Effector memory CD4-positive, alpha-beta T cell (primary cell): ENCODE data around the gene PPIL6.

Experiments
- DNase-seq, 3 donors: peaks; one replicate each; pipeline ENCODE4 v3.0.0-alpha.2; 2020
- H3K27ac ChIP-seq: 2 replicates; pipeline ENCODE4 v1.7.0; 2013; ENCODE audit warnings: mild to moderate bottlenecking, low read length, moderate library complexity; ENCODE audit not compliant: insufficient read depth, poor library complexity, severe bottlenecking
- H3K27me3 ChIP-seq: replicated peaks from 2 replicates; pipeline ENCODE4 v1.7.0; 2013; ENCODE audit warnings: mild to moderate bottlenecking, low read length; ENCODE audit not compliant: insufficient read depth, control insufficient read depth, poor library complexity, severe bottlenecking
- H3K36me3 ChIP-seq: 2 replicates; pipeline ENCODE4 v1.7.0; 2013; ENCODE audit warnings: mild to moderate bottlenecking, low read length, moderate library complexity; ENCODE audit not compliant: control insufficient read depth, insufficient read depth
- H3K4me1 ChIP-seq: 2 replicates; pipeline ENCODE4 v1.7.0; 2013; ENCODE audit warnings: low read length, mild to moderate bottlenecking; ENCODE audit not compliant: control insufficient read depth, insufficient read depth, poor library complexity, severe bottlenecking
- H3K4me3 ChIP-seq: 2 replicates; pipeline ENCODE4 v1.7.0; 2013; ENCODE audit warnings: low read length, low read depth, mild to moderate bottlenecking; ENCODE audit not compliant: insufficient read depth, poor library complexity, severe bottlenecking
- H3K9me3 ChIP-seq: 2 replicates; pipeline ENCODE4 v1.7.0; 2013; ENCODE audit warnings: mild to moderate bottlenecking, low read length, moderate library complexity; ENCODE audit not compliant: control insufficient read depth

The PPIL6 gene

GRCh38 chr6:109406196-109406595 is 34.2 kb downstream of the PPIL6 start:
- no peaks in the 10 kb centered on the region for H3K36me3 ChIP-seq
- no peak overlapping the region for H3K4me3 ChIP-seq
- no peaks in the 10 kb centered on the region for H3K4me1 ChIP-seq
- H3K9me3 ChIP-seq: no peaks in the 10 kb centered on the region
- H3K27me3 ChIP-seq: no peaks in the 10 kb centered on the region
- no peak overlapping the region for H3K27ac ChIP-seq
- DNase-seq: no peak

- Histone ChIP-seq H3K27me3 (no peaks in the 10 kb centered on the region), H3K4me1 (no peaks in the 10 kb centered on the region)
- DNase-seq: no peak
Observed at GRCh38 chr6:109397020-109397419, 43.4 kb downstream of the PPIL6 start.

DNA sequence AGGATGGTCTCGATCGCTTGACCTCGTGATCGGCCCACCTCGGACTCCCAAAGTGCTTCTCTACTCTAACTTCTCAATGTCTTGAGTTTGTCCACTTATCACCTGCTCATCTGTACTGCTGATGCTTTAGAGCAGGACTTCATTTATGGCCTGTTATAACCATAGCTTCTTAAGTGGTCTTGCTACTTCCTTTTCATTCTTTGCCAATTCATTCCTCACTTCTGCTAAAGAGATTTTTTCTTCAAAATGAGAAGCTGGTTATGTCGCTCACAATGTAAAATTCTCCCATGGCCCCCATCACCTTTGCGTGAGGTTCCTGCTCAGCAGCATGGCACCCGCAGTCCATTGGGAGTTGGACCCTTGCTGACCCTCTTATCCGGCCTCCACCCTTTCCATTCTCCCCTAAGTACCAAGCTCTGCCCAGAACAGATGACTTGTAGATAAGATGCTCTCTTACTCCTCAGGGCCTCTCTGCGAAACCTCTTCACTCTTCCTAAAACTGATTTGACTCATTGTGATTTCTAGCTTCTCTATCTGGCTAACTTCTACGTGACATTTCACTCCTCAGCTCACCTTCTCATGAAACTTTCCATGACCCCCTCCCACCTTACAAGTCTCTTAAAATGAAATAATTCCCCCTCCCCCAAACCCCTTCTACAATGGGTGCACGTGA is 44.2 kb downstream of the PPIL6 start:
- Histone ChIP-seq H3K36me3 (no peaks in the 10 kb centered on the region), H3K27me3 (no peaks in the 10 kb centered on the region), H3K4me1 (no peaks in the 10 kb centered on the region), H3K9me3 (no peaks in the 10 kb centered on the region), H3K27ac (no peak overlapping the region), H3K4me3 (no peak overlapping the region)
- no peak for DNase-seq

More at GRCh38 chr6:109397020-109397419, 43.4 kb downstream of the PPIL6 start:
- Histone ChIP-seq H3K9me3 (no peaks in the 10 kb centered on the region), H3K27ac (no peak overlapping the region), H3K4me3 (no peak overlapping the region), H3K36me3 (no peaks in the 10 kb centered on the region)

- Histone ChIP-seq H3K27me3 (no peaks in the 10 kb centered on the region), H3K27ac (no peak overlapping the region), H3K4me3 (no peak overlapping the region), H3K4me1 (no peaks in the 10 kb centered on the region), H3K36me3 (no peaks in the 10 kb centered on the region), H3K9me3 (no peaks in the 10 kb centered on the region)
- DNase-seq: no peak
Observed at GRCh38 chr6:109393886-109394281, 46.5 kb downstream of the PPIL6 start.

DNA sequence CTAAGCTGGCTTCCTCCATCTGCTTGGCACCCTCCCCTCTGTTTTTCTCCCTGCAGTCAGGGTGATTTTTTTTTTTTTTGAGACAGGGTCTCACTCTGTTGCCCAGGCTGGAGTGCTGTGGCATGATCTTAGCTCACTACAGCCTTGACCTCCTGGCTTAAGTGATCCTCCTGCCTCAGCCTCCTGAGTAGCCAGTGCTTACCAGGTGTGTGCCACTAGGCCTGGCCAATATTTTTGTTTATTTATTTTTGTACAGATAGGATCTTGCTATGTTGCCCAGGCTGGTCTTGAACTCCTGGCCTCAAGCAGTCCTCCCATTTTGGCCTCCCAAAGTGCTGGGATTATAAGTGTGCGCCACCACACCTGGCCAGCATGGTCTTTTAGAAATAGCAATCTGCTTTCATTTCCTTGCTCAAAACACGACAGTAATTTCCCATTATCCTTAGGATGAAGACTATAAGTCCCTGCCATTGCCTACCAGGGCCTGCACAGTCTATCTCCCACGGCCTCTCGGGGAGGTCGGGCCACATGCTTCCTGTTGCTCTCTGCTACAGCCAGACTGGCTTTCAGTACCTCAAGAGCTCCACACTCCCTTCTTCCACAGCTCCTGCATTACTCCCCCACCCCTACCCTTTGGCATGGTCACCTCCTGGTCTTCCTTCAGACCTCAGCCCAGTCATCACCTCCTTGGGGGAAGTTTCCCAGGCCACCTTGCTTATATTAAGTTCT is 47.1 kb downstream of the PPIL6 start:
- H3K36me3 ChIP-seq: no peaks in the 10 kb centered on the region
- no peaks in the 10 kb centered on the region for H3K4me1 ChIP-seq
- no peaks in the 10 kb centered on the region for H3K9me3 ChIP-seq
- no peak overlapping the region for H3K4me3 ChIP-seq
- H3K27me3 ChIP-seq: no peaks in the 10 kb centered on the region
- DNase-seq: no peak
- no peak overlapping the region for H3K27ac ChIP-seq

DNA sequence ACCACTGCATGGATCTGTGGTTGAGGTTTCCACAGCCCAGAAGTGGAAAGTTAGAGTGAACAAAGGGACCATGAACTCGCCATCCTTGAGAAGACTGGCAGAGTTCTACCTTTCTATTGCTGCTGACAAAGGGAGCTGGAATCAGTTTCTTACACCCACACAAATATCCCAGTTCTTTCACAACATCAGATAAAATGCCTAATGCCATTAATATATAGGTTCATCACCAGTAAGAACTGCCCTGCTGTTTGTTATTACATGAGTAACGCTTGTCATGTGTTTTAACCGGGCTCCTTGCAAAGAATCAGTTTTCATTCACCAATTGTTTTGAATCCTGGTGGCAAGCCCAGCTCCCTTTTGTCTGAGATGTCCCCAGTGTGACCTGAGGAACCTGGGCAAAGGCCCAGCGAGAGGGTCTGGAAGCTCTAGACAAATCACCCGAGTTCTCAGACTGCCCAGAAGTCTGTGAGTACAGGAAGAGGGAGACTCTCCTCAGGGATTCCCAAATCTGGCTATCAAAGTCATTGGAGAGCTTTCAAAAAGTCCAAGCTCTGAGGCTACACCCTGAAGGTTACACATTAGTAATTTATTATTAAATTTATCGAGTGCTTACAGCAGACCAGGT is 50.7 kb downstream of the PPIL6 start:
- Histone ChIP-seq H3K36me3 (no peaks in the 10 kb centered on the region), H3K9me3 (no peaks in the 10 kb centered on the region), H3K27me3 (no peaks in the 10 kb centered on the region), H3K4me3 (no peak overlapping the region), H3K27ac (no peak overlapping the region), H3K4me1 (no peaks in the 10 kb centered on the region)
- DNase-seq: no peak

- H3K9me3 ChIP-seq: no peaks in the 10 kb centered on the region
- DNase-seq: no peak
- H3K4me1 ChIP-seq: no peaks in the 10 kb centered on the region
- H3K27me3 ChIP-seq: no peaks in the 10 kb centered on the region
- H3K4me3 ChIP-seq: no peak overlapping the region
- H3K36me3 ChIP-seq: no peaks in the 10 kb centered on the region
- no peak overlapping the region for H3K27ac ChIP-seq
Observed at GRCh38 chr6:109388265-109388664, 52.2 kb downstream of the PPIL6 start.

DNA sequence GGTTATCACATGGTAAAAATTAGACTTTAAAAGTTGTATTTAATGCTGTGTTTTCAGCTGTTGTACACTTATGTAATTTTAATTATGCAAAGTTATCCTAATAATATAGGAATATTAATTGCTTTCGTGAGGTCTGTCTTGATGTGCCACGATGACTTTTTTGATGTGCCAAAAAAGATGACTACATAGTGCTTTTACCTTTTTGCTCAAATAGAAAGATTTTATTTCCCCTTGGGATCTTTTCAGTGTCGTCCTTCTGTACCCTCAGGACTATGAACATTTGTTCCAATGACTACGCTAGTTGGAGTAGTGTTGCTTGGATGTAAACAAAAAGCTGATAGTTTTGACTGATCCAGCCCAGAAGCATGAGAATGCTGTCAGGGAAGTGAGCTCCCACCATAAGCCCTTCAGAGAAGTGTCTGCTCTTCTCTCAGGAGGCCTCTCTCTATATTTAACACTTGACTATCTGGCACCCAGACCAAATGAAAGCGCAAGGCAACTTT is 56.9 kb downstream of the PPIL6 start:
- Histone ChIP-seq H3K4me3 (peak overlapping the region; percentile 77), H3K27me3 (no peaks in the 10 kb centered on the region), H3K36me3 (no peaks in the 10 kb centered on the region), H3K4me1 (peaks cover 17% of the 10 kb centered on the region), H3K9me3 (no peaks in the 10 kb centered on the region), H3K27ac (peak overlapping the region; percentile 91)
- DNase-seq: no peak

- H3K4me1 ChIP-seq: peaks cover 17% of the 10 kb centered on the region
- no peaks in the 10 kb centered on the region for H3K27me3 ChIP-seq
- H3K27ac ChIP-seq: peak overlapping the region; percentile 91
- H3K4me3 ChIP-seq: peak overlapping the region; percentile 77
- H3K36me3 ChIP-seq: peaks cover 4% of the 10 kb centered on the region
- DNase-seq: peak; percentile 83 to 89 (median 88)
- no peaks in the 10 kb centered on the region for H3K9me3 ChIP-seq
Observed at GRCh38 chr6:109382576-109383437, 57.6 kb downstream of the PPIL6 start.
